HG02610 (cell line): ENCODE results near the gene SCAPER.
"Not testable (repeated sequence)": the region's sequence is repeated elsewhere in the genome, so short reads cannot be mapped to it uniquely, and the experiment has no call there.

Experiments
- ATAC-seq: cut with Tn5 transposase; IDR thresholded peaks from one replicate; pipeline ENCODE4 v1.9.1; 2021; ENCODE audit warnings: mild to moderate bottlenecking, moderate library complexity; ENCODE audit not compliant: unreplicated experiment

Gene SCAPER

DNA sequence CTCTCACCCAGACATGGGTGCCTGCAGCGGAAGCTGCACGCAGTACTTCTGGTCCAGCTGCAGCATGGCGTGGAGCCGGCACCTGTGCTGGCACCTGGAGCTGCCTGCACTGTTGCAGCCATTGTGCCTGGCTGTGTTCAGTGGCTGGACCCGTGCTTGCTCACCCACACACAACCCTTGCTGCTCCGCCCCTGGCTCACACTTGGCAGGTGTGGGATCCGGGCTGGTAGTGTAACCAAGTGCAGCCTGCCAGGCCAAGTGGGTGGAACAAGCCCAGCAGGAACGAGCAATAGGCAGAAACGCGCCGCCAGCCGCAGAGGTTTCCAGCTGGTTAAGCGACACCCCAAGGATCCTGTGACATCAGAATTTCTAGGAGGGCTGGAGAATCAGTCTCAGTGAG is 11.2 kb upstream of the SCAPER start:
- ATAC-seq = no peak

DNA sequence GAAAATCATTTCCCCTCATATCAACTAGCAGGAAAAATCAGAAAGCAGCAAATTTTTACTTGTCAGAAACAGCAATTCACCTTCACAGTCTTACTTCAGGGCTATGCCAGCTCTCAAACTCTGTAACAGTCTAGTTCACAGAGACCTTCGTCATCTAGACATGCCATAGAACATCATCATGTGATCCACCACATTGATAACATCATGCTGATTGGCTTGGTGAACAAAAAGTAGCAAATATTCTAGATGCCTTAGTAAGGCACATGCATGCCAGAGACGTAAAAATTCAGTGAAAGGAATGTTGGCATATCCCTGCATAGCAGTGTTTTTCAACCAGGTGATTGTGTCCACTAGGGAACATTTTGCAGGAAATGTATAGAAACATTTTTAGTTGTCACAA is 8.6 kb upstream of the SCAPER start:
- no peak for ATAC-seq

DNA sequence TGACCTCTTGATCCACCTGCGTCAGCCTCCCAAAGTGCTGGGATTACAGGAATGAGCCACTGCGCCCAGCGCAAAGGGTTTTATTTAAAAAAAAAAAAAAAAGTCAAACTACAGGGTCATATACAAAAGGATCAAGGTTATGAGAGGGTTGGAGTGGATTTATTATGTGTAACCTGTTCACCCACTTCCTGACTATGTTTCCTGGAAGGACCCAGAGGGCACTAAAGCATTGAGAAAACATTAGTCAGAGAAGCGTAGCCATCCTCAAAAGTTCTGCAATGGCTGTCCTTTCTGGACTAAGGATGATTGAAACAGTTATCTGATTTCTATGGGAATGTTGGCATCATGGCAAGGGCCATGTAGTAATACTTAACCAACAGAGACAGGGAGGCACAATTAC is 7.3 kb upstream of the SCAPER start:
- ATAC-seq = no peak

DNA sequence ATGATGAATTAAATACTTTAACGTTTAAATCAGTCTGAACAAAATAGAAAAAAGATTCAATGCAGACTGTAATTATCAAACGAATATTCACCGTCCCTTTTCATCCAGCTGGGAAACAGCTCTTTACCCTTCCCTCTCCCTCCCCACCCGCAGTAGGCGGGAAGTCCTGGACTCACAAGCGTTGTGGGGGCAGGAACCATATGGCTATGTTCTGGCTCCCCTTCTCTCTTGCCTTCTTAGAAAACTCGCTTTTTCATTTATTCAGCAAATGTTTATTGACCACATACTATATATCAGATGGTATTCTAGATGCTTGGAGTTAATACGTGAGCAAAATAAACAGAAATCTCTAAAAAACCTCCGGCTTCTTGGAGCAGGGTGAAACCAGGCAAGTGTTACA is 715 bp upstream of the SCAPER start:
- ATAC-seq = no peak

DNA sequence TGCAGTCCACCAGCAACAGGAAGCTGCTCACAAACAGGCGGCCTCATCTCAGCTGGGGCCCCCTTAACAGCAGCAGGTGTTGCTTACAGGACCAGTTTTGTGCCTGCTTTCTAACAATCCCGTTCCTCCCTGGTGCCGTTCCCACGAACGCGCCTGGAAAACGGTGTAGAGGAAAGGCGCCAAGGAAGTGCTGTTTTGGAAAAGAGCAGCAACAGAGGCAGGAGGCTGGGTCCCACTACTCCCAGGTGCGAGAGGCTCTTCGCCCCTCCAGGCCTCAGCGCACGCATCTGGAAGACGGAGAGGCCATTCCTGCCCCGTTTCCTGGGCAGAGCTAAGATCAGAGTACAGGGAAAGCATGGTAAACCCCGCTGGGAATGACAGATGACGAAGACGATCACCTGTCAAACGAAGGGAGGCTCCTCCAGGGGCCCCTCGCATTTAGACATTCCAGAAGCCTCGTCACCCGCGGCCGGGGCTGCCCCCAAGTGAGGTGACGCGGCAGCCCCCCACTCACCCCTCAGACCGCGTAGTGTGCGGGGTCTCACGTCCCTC is 603 bp downstream of the SCAPER start:
- peak; percentile 5 for ATAC-seq

DNA sequence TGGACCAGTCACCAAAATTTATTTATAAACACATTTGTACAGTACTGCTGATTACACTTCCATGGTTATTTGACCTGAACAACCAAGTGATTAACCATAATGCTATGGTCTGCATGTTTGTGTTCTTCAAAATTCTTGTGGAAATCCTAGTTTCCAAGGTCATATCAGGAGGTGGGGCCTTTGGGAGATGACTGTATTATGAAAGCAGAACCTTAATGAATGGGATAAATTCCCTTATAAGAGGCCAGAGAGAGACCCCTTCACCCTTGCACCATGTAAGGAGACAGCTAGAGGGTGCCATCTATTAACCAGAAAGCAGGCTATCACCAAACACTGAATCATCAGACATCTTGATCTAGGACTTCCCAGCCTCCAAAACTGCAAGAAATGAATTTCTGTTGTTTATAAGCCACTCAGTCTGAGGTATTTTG is 1.9 kb downstream of the SCAPER start:
- ATAC-seq = no peak

DNA sequence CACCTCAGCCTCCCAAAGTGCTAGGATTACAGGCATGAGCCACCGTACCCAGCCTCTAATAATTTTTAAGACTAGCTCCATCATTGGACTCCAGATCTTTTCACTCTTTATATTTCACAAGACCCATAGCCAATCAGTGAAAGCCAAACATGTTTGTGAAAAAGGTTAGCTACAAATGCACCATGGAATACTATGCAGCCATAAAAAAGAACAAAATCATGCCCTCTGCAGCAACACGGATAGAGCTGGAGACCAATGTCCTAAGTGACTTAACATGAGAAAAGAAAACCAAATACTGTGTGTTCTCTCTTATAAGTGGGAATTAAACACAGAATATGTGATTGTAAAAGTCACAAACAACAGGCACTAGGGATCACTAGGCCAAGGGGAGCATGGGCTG is 3.2 kb downstream of the SCAPER start:
- no peak for ATAC-seq

- not testable (repeated sequence) for ATAC-seq
Observed at GRCh38 chr15:76899931-76900310, 5.2 kb downstream of the SCAPER start.

GRCh38 chr15:76899176-76899930 is 5.8 kb downstream of the SCAPER start:
- not testable (repeated sequence) for ATAC-seq

DNA sequence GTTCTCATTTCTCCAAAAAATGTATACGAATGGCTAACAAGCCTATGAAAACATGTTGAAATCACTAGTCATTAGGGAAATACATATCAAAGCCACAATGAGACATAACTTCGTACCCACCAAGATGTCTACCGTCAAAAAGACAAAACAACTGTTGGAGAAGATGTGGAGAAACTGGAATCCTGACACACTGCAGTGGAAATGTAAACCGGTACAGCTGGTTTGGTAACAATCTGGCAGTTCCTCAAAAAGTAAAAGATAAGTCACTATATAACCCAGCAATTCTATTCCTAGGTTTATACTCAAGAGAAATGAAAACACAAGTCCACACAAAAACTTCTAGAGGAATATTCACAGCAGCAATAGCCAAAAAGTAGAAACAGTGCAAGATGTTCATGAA is 7.0 kb downstream of the SCAPER start:
- no peak for ATAC-seq

DNA sequence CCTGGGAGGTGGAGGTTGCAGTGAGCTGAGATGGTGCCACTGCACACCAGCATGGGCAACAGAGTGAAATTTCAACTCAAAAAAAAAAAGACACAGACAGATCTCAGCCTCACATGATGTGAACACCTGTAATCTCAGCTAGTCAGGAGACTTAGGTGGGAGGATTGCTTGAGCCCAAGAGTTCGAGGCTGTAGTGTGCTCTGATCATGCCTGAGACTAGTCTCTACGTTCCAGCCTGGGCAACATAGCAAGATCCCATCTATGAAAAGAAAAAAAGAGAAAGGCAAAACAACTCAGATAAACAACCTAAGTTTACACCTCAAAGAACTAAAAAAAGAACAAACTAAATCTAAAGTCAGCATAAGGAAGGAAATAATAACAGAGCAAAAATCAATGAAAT is 11.0 kb downstream of the SCAPER start:
- ATAC-seq = no peak

GRCh38 chr15:76892836-76893235 is 12.3 kb downstream of the SCAPER start:
- not testable (repeated sequence) for ATAC-seq

GRCh38 chr15:76887280-76888141 is 17.6 kb downstream of the SCAPER start:
- ATAC-seq = not testable (repeated sequence)

GRCh38 chr15:76885212-76885611 is 19.9 kb downstream of the SCAPER start:
- ATAC-seq = no peak

- no peak for ATAC-seq
Observed at GRCh38 chr15:76875911-76876310, 29.2 kb downstream of the SCAPER start.

- not testable (repeated sequence) for ATAC-seq
Observed at GRCh38 chr15:76873066-76873465, 32.1 kb downstream of the SCAPER start.

DNA sequence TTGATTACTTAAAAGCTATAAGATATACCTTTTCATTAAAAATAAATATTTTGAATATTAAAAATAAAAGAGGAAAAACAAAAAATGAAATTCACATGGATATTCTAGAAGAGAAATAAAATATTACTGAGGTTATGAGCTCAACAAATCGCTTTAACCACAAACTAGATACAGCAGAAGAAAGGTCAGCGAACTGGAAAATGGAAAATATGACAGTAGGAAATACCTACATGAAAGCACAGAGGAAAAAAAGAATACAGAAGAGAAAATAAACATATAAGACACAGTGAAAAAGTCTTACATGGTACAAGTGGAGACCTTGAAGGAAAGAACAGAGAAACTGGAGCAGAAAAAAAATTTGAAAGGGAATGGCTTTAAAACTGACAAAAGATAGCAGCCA is 33.2 kb downstream of the SCAPER start:
- ATAC-seq = no peak

DNA sequence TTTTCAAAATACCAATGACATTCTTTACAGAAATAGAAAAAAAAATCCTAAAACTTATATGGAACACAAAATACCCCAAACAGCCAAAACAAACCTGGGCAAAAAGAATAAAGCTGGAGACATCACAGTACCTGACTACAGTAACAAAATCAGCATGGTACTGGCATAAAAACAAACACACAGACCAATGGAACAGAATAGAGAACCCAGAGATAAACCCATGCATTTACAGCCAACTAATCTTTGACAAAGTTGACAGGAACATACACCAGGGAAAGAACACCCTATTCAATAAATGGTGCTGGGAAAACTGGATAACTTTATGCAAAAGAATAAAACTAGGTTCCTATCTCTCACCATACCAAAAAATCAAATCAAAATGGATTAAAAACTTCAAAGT is 36.4 kb downstream of the SCAPER start:
- no peak for ATAC-seq

GRCh38 chr15:76866716-76867321 is 38.3 kb downstream of the SCAPER start:
- ATAC-seq = no peak

DNA sequence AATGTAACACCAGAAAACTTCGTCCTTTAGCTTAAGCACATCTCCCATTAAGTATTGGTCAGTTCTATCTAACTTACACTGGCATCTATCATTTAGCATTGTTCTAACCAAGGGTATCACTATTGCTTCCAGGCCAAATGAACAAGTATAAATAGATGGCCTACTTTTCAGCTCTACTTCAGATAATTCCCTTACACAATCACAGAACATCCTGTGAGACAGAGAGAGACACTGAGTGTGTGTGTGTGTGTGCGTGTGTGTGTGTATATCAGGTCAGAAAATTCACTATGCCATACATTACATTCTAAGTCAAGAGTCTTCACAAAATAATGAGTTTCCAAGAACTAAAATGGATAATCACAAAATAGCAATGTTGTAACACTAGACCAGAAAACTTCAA is 39.1 kb downstream of the SCAPER start:
- no peak for ATAC-seq

- peak; percentile 55 for ATAC-seq
Observed at GRCh38 chr15:76865548-76865991, 39.6 kb downstream of the SCAPER start.
